ENCODE results near the gene PCDHGA1. TPM values are rescaled to one million over a fixed set of nuclear protein-coding genes. Genes with fewer than 3 reads are reported as not detected.

The PCDHGA1 gene
- polyA plus RNA-seq, 3 donors, result not detected

- Histone ChIP-seq H3K27ac (ENCODE audit: low read depth in 1 of 2, low read length in 2 of 2) (no peak overlapping the region), H3K4me2 (replicated peaks; ENCODE audit: extremely low read depth, low read length, poor library complexity, severe bottlenecking) (no peak overlapping the region), H3K4me3 (replicated peaks in 1 of 3; ENCODE audit: low read depth in 2 of 3, low read length in 3 of 3) (no peak overlapping the region), H3K79me2 (ENCODE audit: insufficient read depth, low read length) (peaks cover 20% of the 10 kb centered on the region), H2AFZ (ENCODE audit: insufficient read depth, low read depth, low read length, poor library complexity, severe bottlenecking) (no peak overlapping the region), H3K36me3 (replicated peaks in 1 of 2; ENCODE audit: control insufficient read depth in 1 of 2, insufficient read depth in 2 of 2, low read length in 2 of 2) (peaks cover 80 to 97% of the 10 kb centered on the region in 2 donors), H3K9ac (ENCODE audit: insufficient read depth, low read length, poor library complexity, severe bottlenecking) (no peak overlapping the region), H3K9me3 (replicated peaks in 1 of 2; ENCODE audit: control insufficient read depth in 1 of 2, insufficient read depth in 1 of 2, low read length in 2 of 2) (no peaks in the 10 kb centered on the region), H3K4me1 (ENCODE audit: control insufficient read depth in 1 of 2, insufficient read depth in 2 of 2, low read length in 2 of 2) (no peaks in the 10 kb centered on the region), H4K20me1 (ENCODE audit: insufficient read depth, low read length) (peaks cover 87% of the 10 kb centered on the region), H3K27me3 (ENCODE audit: control insufficient read depth in 2 of 2, insufficient read depth in 2 of 2, low read length in 2 of 2) (no peaks in the 10 kb centered on the region)
- Mint-ChIP-seq H3K27me3 (ENCODE audit: low read depth in 3 of 3) (no peaks in the 10 kb centered on the region), H3K9me3 (no peaks in the 10 kb centered on the region), H3K4me1 (peaks cover 3% of the 10 kb centered on the region), H3K36me3 (peaks cover 81 to 96% of the 10 kb centered on the region in 2 donors), H3K27ac (peak overlapping the region in 5 of 7 donors; percentile 20 to 54 (median 30)), H3K4me3 (no peak overlapping the region)
- TF ChIP-seq CTCF (IDR thresholded peaks at IDR 0.05), result peak; percentile 70
- peak in 2 of 3 donors; percentile 17 to 51 for DNase-seq
- intact Hi-C loops (cut with micrococcal nuclease), result loop anchor here (5.0 kb wide), 3 partner anchors 34 to 149 kb away; partner anchors contain the start of genes PCDHGA10 (in 1 of the 2) and PCDHGA11 (in 1 of the 2)
- WGBS (ENCODE audit: insufficient coverage), result no CpG with 5 or more reads among the region's 9 CpGs
Observed at GRCh38 chr5:141560725-141561483, 230.6 kb downstream of the PCDHGA1 start.

Other genes with a start within 250 kb of the PCDHGA1 start
- not detected for gene PCDHB2, start 235.9 kb upstream of the PCDHGA1 start, polyA plus RNA-seq
- gene PCDHB3, start 230.0 kb upstream of the PCDHGA1 start, polyA plus RNA-seq, result not detected
- gene PCDHB4, start 208.7 kb upstream of the PCDHGA1 start, polyA plus RNA-seq, result not detected
- not detected for gene PCDHB5, start 195.3 kb upstream of the PCDHGA1 start, polyA plus RNA-seq
- gene PCDHB6, start 180.5 kb upstream of the PCDHGA1 start, polyA plus RNA-seq, result not detected
- not detected for gene PCDHB7, start 157.9 kb upstream of the PCDHGA1 start, polyA plus RNA-seq
- not detected for gene PCDHB8, start 152.7 kb upstream of the PCDHGA1 start, polyA plus RNA-seq
- not detected for gene PCDHB16, start 148.1 kb upstream of the PCDHGA1 start, polyA plus RNA-seq
- gene PCDHB9, start 143.4 kb upstream of the PCDHGA1 start, polyA plus RNA-seq, result not detected
- gene PCDHB10, start 138.2 kb upstream of the PCDHGA1 start, polyA plus RNA-seq, result not detected
- gene PCDHB11, start 130.9 kb upstream of the PCDHGA1 start, polyA plus RNA-seq, result not detected
- gene PCDHB12, start 121.8 kb upstream of the PCDHGA1 start, polyA plus RNA-seq, result not detected
- not detected for gene PCDHB13, start 116.6 kb upstream of the PCDHGA1 start, polyA plus RNA-seq
- gene PCDHB14, start 107.2 kb upstream of the PCDHGA1 start, polyA plus RNA-seq, result not detected
- not detected for gene PCDHB15, start 85.1 kb upstream of the PCDHGA1 start, polyA plus RNA-seq
- not detected for gene SLC25A2, start 26.5 kb upstream of the PCDHGA1 start, polyA plus RNA-seq
- gene TAF7, start 9.7 kb upstream of the PCDHGA1 start, polyA plus RNA-seq, result 10 to 100 TPM; 11.8 to 57.5 (median 52.7) TPM
- gene PCDHGA2, start 8.2 kb downstream of the PCDHGA1 start, polyA plus RNA-seq, result not detected
- gene PCDHGA3, start 13.3 kb downstream of the PCDHGA1 start, polyA plus RNA-seq, result not detected
- not detected for gene PCDHGB1, start 19.6 kb downstream of the PCDHGA1 start, polyA plus RNA-seq
- gene PCDHGA4, start 24.5 kb downstream of the PCDHGA1 start, polyA plus RNA-seq, result under 1 TPM in 1 of 3 donors, not detected in 2; 0.03 TPM
- under 1 TPM in 1 of 3 donors, not detected in 2; 0.01 TPM for gene PCDHGB2, start 29.5 kb downstream of the PCDHGA1 start, polyA plus RNA-seq
- not detected for gene PCDHGA5, start 33.6 kb downstream of the PCDHGA1 start, polyA plus RNA-seq
- not detected for gene PCDHGB3, start 39.7 kb downstream of the PCDHGA1 start, polyA plus RNA-seq
- gene PCDHGA6, start 43.4 kb downstream of the PCDHGA1 start, polyA plus RNA-seq, result not detected
- gene PCDHGA7, start 52.2 kb downstream of the PCDHGA1 start, polyA plus RNA-seq, result not detected
- not detected for gene PCDHGB4, start 57.2 kb downstream of the PCDHGA1 start, polyA plus RNA-seq
- gene PCDHGA8, start 62.1 kb downstream of the PCDHGA1 start, polyA plus RNA-seq, result not detected
- under 1 TPM in 2 of 3 donors, not detected in 1; 0.01 to 0.08 TPM for gene PCDHGB5, start 67.4 kb downstream of the PCDHGA1 start, polyA plus RNA-seq
- not detected for gene PCDHGA9, start 72.3 kb downstream of the PCDHGA1 start, polyA plus RNA-seq
- under 1 TPM in 2 of 3 donors, not detected in 1; 0.01 to 0.06 TPM for gene PCDHGB6, start 77.5 kb downstream of the PCDHGA1 start, polyA plus RNA-seq
- gene PCDHGA10, start 82.5 kb downstream of the PCDHGA1 start, polyA plus RNA-seq, result not detected
- under 1 TPM in 1 of 3 donors, not detected in 2; 0.04 TPM for gene PCDHGB7, start 87.2 kb downstream of the PCDHGA1 start, polyA plus RNA-seq
- not detected for gene PCDHGA11, start 90.5 kb downstream of the PCDHGA1 start, polyA plus RNA-seq
- under 1 TPM in 1 of 3 donors, not detected in 2; 0.01 TPM for gene PCDHGA12, start 100.0 kb downstream of the PCDHGA1 start, polyA plus RNA-seq
- under 1 TPM in 1 of 3 donors, not detected in 2; 0.33 TPM for gene PCDHGC3, start 145.5 kb downstream of the PCDHGA1 start, polyA plus RNA-seq
- gene PCDHGC4, start 154.5 kb downstream of the PCDHGA1 start, polyA plus RNA-seq, result not detected
- gene PCDHGC5, start 158.6 kb downstream of the PCDHGA1 start, polyA plus RNA-seq, result not detected

All from CD14-positive monocyte (primary cell).